Natural killer cell treated with Interleukin-12 subunit alpha and Interleukin-12 subunit beta and Interleukin-15 and Interleukin-18, amount 100 ng/mL, for 72 hours (primary cell): ENCODE measurements around the gene CEACAM19. TPM values are rescaled to one million over a fixed set of nuclear protein-coding genes. Genes with fewer than 3 reads are reported as not detected.
"Not testable (repeated sequence)": the region's sequence is repeated elsewhere in the genome, so short reads cannot be mapped to it uniquely, and the experiment has no call there.

Experiments
- ATAC-seq, 2 donors: fragments of 150-1000 bp; cut with Tn5 transposase in 1 of 2; sonication (Bioruptor Pico), chemical (Tn5 transposase) in 1 of 2; 2 replicates each; pipeline ENCODE4 v1.10.0; 2021
- DNase-seq: peaks from one replicate; pipeline ENCODE4 v3.0.0; 2022; ENCODE audit warnings: low spot score
- H3K27ac Mint-ChIP-seq, 2 donors: 1 replicate in 1 of 2; 2 replicates in 1 of 2; pipeline ENCODE4 v1.8.0; 2022; ENCODE audit warnings: mixed read lengths in 2 of 2, mild to moderate bottlenecking in 1 of 2, moderate library complexity in 1 of 2
- H3K27me3 Mint-ChIP-seq, 2 donors: 1 replicate in 1 of 2; 2 replicates in 1 of 2; pipeline ENCODE4 v1.8.0; 2022; ENCODE audit warnings: mixed read lengths in 2 of 2
- H3K36me3 Mint-ChIP-seq: one replicate; pipeline ENCODE4 v1.8.0; 2022; ENCODE audit warnings: mixed read lengths
- H3K4me1 Mint-ChIP-seq, 2 donors: 1 replicate in 1 of 2; 2 replicates in 1 of 2; pipeline ENCODE4 v1.8.0; 2022; ENCODE audit warnings: low read depth in 2 of 2, mixed read lengths in 2 of 2, mild to moderate bottlenecking in 1 of 2
- H3K4me3 Mint-ChIP-seq: one replicate; pipeline ENCODE4 v1.8.0; 2022; ENCODE audit warnings: mixed read lengths
- H3K9me3 Mint-ChIP-seq: 2 replicates; pipeline ENCODE4 v1.8.0; 2022; ENCODE audit warnings: mixed read lengths
- total RNA-seq, 2 donors: library from RNA; stranded (reverse); gene quantifications; one replicate each; pipeline ENCODE4 v1.2.3, GENCODE V29; 2022

Gene CEACAM19
- total RNA-seq, 2 donors from 2014 or later, result 1.6 to 1.9 TPM

DNA sequence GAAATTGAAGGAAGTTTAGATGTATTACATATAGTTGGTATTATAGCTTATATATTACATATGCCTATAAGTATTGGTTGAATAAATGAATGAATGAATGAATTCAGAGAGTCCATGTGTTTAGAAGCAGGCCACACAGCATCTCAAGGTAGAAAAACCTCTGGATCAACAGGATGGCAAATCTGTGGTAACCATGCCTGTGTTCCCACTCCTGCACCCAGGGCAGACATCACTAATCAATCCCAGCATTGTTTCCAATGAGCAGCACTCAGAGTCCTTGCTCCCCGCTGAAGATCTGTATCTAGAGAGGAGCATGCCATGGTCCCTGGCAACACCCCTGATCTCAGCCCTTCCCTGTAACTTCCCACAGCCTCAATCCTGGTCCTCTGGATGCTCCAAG lies 944 bp downstream of the CEACAM19 start:
- Mint-ChIP-seq H3K4me3 (no peak overlapping the region), H3K4me1 (no peaks in the 10 kb centered on the region), H3K36me3 (no peaks in the 10 kb centered on the region), H3K9me3 (no peaks in the 10 kb centered on the region), H3K27me3 (no peaks in the 10 kb centered on the region), H3K27ac (no peak overlapping the region)
- DNase-seq (no peak), ATAC-seq (no peak)

DNA sequence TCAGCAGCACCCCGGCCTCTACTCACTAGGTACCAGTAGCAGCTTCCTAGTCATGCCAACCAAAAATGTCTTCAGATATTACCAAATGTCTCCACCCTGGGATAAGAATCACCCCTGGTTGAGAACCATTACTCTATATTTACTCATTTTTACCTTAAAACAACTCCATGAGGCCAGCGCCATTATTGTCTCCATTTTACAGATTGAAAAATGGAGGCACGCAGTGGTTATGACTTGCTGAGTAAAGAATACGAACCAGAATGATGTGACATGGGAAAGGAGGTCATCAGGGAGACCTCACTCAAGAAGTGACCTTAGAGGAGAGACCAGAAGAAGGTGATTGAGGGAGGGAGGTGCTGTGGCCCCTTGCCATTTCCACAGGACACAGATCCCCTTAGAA lies 2.2 kb downstream of the CEACAM19 start:
- no peaks in the 10 kb centered on the region for H3K4me1 Mint-ChIP-seq
- no peak overlapping the region for H3K27ac Mint-ChIP-seq
- no peaks in the 10 kb centered on the region for H3K36me3 Mint-ChIP-seq
- H3K27me3 Mint-ChIP-seq, result no peaks in the 10 kb centered on the region
- no peak overlapping the region for H3K4me3 Mint-ChIP-seq
- no peak for ATAC-seq
- DNase-seq, result no peak
- no peaks in the 10 kb centered on the region for H3K9me3 Mint-ChIP-seq

DNA sequence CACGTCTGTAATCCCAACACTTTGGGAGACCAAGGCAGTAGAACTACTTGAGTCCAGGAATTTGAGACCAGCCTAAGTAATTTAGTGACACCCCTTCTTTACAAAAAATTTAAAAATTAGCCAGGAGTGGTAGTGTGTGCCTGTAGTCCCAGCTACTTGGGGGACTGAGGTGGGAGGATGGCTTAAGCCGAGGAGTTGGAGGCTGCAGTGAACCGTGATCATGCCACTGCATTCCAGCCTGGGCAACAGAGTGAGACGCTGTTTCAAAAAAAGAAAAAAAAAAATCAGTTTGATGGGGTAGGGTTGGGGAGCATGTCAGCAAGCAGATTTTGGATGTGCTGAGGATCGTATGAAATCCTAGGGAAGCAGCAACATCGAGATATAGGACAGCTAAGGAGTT lies 4.2 kb downstream of the CEACAM19 start:
- Mint-ChIP-seq H3K36me3 (no peaks in the 10 kb centered on the region), H3K4me1 (no peaks in the 10 kb centered on the region), H3K9me3 (no peaks in the 10 kb centered on the region), H3K27me3 (no peaks in the 10 kb centered on the region), H3K27ac (no peak overlapping the region), H3K4me3 (no peak overlapping the region)
- no peak for ATAC-seq
- DNase-seq, result no peak

DNA sequence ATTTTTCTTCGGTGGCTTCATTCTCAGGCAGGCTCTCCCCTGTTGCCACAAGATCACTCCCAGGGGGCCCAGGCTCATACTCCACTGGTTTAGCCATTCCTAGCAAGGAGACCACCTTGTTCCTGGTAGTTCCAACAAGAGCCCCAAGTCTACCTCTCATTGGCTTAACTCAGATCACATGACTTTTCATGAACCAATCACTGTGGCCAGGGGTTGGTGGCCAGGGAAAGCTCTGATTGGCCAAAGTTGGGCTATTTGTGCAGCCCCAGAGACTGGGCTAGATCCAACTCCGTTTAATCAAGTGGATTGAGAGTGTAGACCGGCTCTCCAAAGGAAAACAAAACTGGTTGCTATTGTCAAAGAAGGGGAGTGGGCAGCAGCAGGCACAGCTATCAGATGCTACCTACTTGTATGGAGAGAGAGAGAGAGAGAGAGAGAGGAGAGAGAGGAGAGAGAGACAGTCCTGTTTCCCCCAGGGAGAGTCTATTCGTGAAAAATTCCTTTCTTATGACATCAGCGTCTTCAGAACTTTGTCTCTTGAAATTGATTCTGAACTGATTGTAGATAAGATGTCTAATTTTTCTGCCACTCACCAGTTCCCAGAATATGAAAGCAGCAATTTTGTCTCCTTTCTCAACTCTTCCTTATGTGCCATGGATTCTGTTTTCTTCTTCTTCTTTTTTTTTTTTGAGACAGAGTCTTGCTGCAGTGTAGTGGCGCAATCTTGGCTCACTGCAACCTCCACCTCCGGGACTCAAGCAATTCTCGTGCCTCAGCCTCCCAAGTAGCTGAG lies 5.9 kb downstream of the CEACAM19 start:
- no peak for ATAC-seq

DNA sequence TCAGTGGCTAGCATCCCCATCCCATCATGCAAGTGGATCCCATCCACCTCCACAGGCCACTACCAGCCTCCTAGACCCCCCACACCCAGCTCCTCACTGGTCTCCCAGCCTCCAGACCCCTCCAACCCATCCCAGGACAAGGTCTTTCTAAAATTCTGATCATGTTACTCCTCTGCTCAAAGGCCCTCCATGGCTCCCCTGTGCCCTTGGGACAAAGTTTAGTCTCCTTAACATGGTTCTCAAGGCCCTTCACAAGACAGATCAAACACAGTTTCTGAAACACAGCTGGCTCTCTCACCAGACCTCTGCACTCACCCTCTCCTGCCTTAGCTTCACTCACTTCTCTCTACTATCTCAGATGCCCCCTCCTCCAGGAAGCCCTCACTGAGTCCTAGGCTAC lies 9.3 kb downstream of the CEACAM19 start:
- H3K36me3 Mint-ChIP-seq, result no peaks in the 10 kb centered on the region
- no peak for ATAC-seq
- peaks cover 4 to 5% of the 10 kb centered on the region in 2 donors for H3K4me1 Mint-ChIP-seq

More for the DNA sequence above, 5.9 kb downstream of the CEACAM19 start:
- Mint-ChIP-seq H3K4me1 (no peaks in the 10 kb centered on the region), H3K27me3 (no peaks in the 10 kb centered on the region), H3K27ac (no peak overlapping the region), H3K36me3 (no peaks in the 10 kb centered on the region), H3K9me3 (no peaks in the 10 kb centered on the region), H3K4me3 (no peak overlapping the region)
- no peak for DNase-seq

DNA sequence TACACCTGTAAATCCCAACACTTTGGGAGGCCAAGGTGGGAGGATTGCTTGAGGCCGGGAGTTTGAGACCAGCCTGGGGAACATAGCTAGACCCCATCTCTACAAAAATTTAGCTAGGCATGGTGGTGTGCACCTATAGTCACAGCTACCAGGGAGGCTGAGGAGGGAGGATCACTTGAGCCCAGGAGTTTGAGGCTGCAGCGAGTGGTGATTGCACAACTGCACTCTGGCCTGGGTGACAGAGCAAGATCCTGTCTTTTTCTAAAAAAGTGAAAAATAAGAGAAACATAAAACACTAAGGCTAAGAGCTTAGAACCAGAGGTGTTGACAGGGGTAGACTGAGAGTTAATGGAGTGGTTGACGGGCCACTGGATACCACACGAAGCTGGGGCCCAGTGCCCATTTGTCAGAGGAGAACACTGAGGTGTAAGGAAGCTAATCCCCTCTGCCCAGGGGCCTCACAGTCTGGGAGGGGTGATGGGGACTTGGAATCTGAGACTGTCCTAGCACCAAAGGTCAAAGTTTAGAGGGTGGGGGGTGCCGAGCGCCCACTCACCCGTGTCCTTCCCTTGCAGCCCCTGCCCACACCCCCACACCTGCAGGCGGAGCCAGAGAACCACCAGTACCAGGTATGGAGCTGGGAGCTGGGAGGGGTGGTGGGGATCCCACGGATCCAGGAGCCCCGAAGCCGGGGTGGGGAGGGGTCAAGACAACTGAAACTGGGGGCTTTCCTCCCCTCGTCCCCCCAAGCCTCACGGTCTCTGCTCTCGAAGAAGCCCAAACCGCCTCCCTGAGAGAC lies 10.9 kb downstream of the CEACAM19 start:
- Mint-ChIP-seq H3K27me3 (peaks cover 8 to 14% of the 10 kb centered on the region in 2 donors), H3K9me3 (no peaks in the 10 kb centered on the region), H3K27ac (no peak overlapping the region), H3K4me1 (peaks cover 4 to 5% of the 10 kb centered on the region in 2 donors), H3K4me3 (no peak overlapping the region), H3K36me3 (no peaks in the 10 kb centered on the region)
- DNase-seq (no peak), ATAC-seq (peak in 1 of 2 donors; percentile 14)

More for the DNA sequence above, 9.3 kb downstream of the CEACAM19 start:
- no peak for DNase-seq
- Mint-ChIP-seq H3K4me3 (no peak overlapping the region), H3K9me3 (no peaks in the 10 kb centered on the region), H3K27ac (no peak overlapping the region), H3K27me3 (peaks cover 5 to 7% of the 10 kb centered on the region in 2 donors)

DNA sequence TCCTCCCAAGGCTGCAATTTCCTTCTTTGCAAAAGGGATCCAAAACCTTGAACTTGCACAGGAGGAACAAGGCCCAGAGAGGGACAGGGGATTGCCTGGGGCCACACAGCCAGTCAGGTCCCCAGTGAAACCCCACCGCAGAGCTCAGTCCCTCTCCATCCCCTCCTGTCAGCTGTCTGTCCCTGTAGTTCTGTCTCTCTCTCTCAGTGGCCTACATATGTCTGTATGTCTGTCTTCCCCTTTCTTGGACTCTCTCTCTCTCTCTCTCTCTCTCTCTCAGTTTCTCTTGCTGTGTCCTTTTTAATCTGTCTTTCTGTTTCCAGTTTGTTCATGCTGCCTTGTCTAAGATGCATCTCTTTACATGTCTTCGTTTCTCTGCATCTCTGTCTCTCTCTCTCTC lies 11.5 kb downstream of the CEACAM19 start:
- H3K27ac Mint-ChIP-seq, result no peak overlapping the region
- DNase-seq, result no peak
- no peak for ATAC-seq
- peaks cover 8 to 17% of the 10 kb centered on the region in 2 donors for H3K27me3 Mint-ChIP-seq
- no peaks in the 10 kb centered on the region for H3K9me3 Mint-ChIP-seq
- no peak overlapping the region for H3K4me3 Mint-ChIP-seq
- peaks cover 4 to 5% of the 10 kb centered on the region in 2 donors for H3K4me1 Mint-ChIP-seq
- no peaks in the 10 kb centered on the region for H3K36me3 Mint-ChIP-seq

DNA sequence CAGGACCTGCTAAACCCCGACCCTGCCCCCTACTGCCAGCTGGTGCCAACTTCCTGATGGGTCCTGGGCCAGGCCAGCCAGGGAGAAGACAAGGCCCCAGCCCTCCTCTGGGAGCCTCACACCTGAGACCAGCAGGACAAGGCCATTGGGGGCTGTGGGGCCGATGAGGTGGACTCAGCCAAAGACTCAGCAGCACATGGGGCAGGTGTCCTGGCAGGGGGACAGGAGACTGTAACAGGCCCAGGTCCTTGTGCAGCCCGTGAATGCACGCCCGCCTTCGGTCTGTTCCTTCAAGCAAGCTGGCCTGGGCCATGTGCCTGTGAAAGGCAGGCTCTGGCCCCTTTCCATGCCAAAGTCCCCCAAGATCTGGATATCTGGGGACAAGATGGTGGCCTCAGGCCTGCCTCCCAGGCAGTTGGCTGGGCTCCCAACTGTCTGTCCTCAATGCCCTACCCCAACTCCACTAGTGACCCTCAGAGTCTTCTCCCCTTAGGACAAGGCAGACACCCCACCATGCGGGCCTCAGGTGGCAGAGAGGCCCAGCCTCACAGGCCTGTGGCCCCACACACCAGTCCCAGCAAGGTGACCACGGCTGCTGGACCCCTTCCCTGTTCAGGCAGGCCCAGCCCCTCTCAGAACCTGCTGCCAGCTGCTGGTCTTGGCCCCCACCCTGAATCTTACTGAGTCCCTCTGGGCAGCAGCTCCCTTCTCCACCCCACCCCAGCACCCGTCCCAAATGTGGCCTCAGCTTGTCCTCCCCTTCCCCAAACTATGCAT lies 12.3 kb downstream of the CEACAM19 start:
- Mint-ChIP-seq H3K27ac (no peak overlapping the region), H3K4me1 (peaks cover 4 to 5% of the 10 kb centered on the region in 2 donors), H3K4me3 (no peak overlapping the region), H3K27me3 (peaks cover 11 to 20% of the 10 kb centered on the region in 2 donors), H3K36me3 (no peaks in the 10 kb centered on the region), H3K9me3 (no peaks in the 10 kb centered on the region)
- ATAC-seq, result peak in 1 of 2 donors; percentile 18
- DNase-seq, result no peak

DNA sequence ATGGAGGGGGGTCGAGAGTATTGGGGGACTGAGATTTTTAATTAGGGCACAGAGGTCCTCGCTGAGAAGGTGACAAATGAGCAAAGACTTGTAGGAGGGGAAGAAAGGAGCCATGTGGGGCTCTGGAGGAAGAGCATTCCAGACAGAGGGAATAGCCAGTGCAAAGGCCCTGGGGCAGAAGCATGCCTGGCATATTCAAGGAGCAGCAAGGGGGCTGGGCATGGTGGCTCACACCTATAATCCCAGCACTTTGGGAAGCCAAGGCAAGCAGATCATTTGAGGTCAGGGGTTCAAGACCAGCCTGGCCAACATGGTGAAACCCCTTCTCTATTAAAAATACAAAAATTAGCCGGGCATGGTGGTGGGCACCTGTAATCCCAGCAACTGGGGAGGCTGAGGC lies 13.1 kb downstream of the CEACAM19 start:
- H3K36me3 Mint-ChIP-seq, ATAC-seq, H3K9me3 Mint-ChIP-seq, DNase-seq, H3K4me3 Mint-ChIP-seq, H3K27ac Mint-ChIP-seq: not testable (repeated sequence)
- peaks cover 13 to 20% of the 10 kb centered on the region in 2 donors for H3K27me3 Mint-ChIP-seq
- H3K4me1 Mint-ChIP-seq, result peaks cover 9 to 11% of the 10 kb centered on the region in 2 donors

DNA sequence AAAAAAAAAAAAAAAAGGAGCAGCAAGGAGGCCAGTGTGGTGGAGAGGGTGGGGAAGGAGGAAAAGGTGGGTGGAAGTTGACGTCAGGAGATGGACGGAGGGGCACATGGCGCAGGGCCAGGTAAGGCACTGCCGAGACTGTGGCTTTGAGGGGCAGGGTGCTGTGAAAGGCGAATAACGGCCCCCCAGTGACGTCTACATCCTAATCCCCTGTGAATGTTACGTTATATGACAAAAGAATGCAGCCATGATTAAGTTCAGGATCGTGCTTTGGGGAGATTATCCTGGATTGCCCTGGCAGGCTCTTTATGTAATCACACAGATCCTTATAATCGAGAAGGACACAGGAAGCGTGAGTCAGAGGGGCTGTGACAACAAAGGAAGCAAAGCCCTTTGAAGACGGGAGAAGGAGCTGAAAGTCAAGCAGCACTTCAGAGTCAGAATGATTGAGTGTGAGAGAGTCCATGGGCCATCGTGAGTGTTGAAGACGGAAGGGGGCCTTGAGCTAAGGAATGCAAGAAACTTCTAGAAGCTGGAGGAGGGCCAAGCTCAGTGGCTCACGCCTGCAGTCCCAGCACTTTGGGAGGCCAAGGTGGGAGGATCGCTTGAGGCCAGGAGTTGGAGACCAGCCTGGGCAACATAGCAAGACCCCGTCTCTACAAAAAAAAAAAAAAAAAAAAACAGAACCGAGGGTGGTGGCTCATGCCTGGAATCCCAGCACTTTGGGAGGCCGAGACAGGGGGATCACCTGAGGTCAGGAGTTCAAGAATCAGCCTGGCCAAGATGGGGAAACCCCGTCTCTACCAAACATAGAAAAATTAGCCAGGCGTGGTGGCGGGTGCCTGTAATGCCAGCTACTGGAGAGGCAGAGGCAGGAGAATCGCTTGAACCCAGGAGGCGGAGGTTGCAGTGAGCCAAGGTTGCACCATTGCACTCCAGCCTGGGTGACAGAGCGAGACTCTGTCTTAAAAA lies 13.9 kb downstream of the CEACAM19 start:
- ATAC-seq, result no peak
- no peaks in the 10 kb centered on the region for H3K36me3 Mint-ChIP-seq
- no peak overlapping the region for H3K4me3 Mint-ChIP-seq
- no peaks in the 10 kb centered on the region for H3K9me3 Mint-ChIP-seq
- no peak for DNase-seq
- no peak overlapping the region for H3K27ac Mint-ChIP-seq
- peaks cover 16 to 18% of the 10 kb centered on the region in 2 donors for H3K4me1 Mint-ChIP-seq
- peaks cover 13 to 20% of the 10 kb centered on the region in 2 donors for H3K27me3 Mint-ChIP-seq

DNA sequence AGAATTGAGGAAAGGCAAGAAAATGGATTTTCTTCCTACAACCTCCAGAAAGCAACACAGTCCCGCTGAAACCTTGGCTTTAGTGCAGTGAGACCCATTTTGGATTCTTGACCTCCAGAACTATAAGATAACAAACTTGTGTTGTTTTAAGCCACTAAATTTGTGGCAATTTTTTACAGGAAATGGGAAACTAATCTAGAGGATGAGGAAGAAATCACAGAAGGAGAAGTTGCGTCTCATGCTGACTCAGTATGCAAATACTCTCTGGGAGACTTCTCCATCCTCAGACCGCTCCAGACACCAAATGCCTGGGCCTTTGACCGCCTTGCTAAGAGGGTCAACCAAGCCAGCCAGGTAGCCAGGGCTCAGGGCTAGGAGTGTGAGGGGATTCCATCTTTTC lies 14.6 kb downstream of the CEACAM19 start:
- no peak overlapping the region for H3K4me3 Mint-ChIP-seq
- ATAC-seq (no peak), DNase-seq (no peak)
- peaks cover 13 to 20% of the 10 kb centered on the region in 2 donors for H3K27me3 Mint-ChIP-seq
- H3K36me3 Mint-ChIP-seq, result no peaks in the 10 kb centered on the region
- H3K9me3 Mint-ChIP-seq, result no peaks in the 10 kb centered on the region
- H3K4me1 Mint-ChIP-seq, result peaks cover 16 to 18% of the 10 kb centered on the region in 2 donors
- no peak overlapping the region for H3K27ac Mint-ChIP-seq

DNA sequence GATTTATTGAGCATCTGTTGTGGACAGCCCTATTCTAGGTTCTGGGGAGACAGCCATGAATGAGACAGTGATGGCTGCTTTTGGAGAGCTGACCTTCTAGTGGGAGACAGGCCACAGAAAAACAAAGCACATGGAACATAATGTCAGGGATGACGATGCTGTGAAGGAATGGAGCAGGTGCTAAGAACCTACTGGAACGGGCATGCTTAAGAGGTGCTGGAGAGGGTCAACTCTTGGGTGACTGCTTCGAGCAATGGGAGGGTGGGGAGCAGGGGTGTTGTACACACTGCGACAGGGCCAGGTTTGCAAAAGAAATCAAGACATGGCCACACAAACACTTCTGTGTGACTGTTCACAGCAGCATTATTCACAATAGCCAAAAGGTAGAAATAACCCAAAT lies 15.6 kb downstream of the CEACAM19 start:
- Mint-ChIP-seq H3K4me1 (peaks cover 19 to 21% of the 10 kb centered on the region in 2 donors), H3K27ac (no peak overlapping the region), H3K9me3 (no peaks in the 10 kb centered on the region), H3K36me3 (no peaks in the 10 kb centered on the region), H3K4me3 (no peak overlapping the region), H3K27me3 (peaks cover 13 to 20% of the 10 kb centered on the region in 2 donors)
- no peak for DNase-seq
- no peak for ATAC-seq

DNA sequence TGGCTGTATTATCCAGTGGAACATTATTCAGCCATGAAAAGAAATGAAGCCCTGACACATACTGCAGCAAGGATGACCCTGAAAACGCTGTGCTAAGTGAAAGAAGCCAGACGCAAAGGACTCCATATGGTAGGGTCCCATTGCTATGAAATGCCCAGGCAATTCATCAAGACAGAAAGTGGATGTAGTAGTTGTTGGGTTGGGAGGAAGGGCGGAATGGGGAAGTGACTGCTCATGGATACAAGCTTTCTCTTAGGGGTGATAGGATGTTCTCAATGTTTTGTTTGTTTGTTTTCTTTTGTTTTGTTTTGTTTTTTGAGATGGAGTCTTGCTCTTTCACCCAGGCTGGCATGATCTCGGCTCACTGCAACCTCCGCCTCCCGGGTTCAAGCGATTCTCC lies 16.6 kb downstream of the CEACAM19 start:
- Mint-ChIP-seq H3K36me3 (no peaks in the 10 kb centered on the region), H3K27me3 (peaks cover 13 to 17% of the 10 kb centered on the region in 2 donors), H3K9me3 (no peaks in the 10 kb centered on the region), H3K4me1 (peaks cover 29% of the 10 kb centered on the region in 2 donors), H3K4me3 (no peak overlapping the region), H3K27ac (no peak overlapping the region)
- ATAC-seq, result no peak
- DNase-seq, result no peak
